ENCODE measurements around the gene MPC1.
"Not testable (repeated sequence)": the region's sequence is repeated elsewhere in the genome, so short reads cannot be mapped to it uniquely, and the experiment has no call there.

Gene MPC1

DNA sequence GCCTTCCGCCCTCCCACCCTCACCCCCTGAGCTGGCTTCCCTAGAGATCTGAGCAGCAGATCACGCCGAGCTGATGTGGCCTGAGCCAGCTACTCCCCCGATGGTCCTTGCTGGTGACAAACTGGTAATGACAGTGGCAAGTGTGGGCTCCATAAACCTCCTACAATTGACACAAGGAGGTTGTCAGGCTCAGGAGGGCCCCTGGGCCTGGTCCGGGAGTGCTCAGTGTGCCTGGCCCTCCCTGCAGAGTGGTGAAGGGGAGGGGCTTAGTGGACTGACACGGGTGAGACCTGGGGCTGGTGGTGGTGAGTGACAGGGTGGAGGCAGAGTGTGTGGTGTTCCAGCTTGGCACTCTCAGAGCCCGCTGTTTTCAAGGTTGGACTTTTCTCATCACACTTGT, 22.6 kb upstream of the MPC1 start:
- no peak for DNase-seq

DNA sequence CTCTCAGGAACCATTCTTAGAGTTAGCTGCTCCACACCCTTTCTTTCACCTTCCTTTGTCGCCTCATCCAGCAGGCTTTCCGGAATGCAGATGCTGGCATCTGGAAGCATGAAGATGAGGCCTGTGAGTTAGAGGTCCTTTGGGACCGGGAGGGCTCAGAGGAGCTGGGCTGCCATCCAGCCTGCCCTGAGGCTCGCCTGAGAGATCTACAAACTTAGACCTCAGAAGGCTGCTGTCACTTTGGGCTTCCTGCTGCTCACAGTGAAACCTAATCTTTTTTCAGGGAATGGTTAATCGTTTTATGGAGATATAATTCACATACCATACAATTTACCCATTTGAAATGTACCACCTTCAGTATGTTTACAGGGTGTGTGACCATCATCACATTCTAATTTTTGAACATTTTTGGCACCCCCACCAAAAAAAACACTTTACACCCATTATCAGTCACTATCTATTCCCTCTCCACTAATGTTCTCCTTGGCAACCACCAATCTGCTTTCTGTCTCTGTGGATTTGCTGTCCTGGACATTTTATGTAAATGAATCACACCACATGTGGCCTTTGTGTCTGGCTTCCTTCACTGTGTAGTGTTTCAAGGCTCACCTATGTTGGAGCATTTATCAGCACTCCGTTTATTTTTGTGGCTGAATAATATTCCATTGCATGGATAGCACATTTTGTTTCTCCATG, 20.0 kb upstream of the MPC1 start:
- peak; percentile 26 for DNase-seq

DNA sequence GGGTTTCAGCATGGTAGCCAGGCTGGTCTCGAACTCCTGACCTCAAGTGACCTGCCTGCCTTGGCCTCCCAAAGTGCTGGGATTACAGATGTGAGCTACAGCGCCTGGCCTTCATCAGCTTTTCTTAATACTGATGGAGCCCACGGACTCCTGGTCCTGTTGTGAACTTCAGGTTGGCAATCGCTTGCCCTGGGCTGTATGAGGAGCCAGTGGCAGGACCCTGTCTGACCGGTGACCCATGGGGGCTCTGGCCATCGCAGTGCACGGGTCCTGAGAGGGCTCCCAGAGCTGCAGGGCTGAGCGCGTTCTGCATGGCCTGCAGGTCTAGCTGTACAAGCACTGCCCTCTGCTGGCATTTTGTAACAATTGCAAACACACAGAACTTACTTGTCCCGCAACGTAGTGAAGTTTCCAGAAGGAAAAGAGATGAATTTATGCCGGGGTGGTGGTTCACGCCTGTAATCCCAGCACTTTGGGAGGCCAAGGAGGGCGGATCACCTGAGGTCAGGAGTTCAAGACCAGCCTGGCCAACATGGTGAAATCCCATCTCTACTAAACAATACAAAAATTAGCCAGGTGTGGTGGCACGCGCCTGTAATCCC, 18.0 kb upstream of the MPC1 start:
- peak; percentile 59 for DNase-seq

DNA sequence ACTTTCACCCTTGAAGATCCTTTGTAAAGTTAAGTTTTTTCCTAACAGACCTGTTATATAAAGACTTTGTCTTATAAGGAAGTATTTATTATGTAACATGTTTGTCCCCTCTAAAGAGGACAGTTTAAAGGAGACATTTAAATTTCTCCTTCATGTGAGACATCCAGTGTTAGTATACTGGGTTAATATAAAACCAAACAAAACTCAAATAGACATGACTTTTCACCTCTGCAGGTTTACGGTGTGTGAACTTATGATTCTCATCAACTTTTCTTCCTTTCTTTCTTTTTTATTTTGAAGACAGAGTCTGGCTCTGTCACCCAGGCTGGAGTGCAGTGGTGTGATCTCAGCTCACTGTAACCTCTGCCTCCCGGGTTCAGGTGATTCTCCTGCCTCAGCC, 17.4 kb upstream of the MPC1 start:
- no peak for DNase-seq

DNA sequence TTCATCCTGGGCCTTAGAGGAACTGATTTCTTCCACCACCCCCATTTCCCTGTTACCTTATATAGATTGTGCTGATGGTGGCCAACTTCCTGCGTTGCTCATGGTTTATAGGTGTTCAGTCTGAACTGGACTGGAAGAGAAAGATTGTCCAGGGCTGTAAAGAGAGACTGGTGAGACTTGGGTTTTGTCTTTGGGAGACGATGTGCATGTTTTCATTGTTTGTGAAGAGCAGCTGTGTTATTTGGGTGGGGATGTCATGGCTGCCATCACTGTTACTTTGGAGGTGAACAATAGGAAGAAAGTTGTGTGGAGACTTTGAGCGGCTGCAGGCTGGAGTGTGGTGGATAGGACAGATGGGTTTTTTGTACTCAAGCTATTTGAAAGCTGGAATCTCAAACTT, 15.6 kb upstream of the MPC1 start:
- no peak for DNase-seq

DNA sequence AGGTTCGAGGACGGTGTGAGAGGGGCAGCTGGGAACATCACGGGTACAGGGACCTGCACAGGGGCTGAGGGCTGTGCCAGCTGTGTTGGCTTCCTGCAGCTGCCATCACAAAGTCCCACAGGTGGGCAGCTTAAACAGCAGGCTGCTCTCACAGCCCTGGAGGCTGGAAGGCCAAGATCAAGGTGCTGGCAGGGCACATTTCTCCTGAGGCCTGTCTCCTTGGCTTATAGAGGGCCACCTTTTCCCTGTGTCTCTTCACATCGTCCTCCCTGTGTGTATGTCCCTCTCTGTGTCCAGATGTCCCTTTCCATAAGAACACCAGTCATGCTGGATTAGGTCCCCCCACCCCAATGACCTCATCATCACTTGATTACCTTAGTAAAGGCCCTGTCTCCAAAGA, 15.1 kb upstream of the MPC1 start:
- DNase-seq: no peak

DNA sequence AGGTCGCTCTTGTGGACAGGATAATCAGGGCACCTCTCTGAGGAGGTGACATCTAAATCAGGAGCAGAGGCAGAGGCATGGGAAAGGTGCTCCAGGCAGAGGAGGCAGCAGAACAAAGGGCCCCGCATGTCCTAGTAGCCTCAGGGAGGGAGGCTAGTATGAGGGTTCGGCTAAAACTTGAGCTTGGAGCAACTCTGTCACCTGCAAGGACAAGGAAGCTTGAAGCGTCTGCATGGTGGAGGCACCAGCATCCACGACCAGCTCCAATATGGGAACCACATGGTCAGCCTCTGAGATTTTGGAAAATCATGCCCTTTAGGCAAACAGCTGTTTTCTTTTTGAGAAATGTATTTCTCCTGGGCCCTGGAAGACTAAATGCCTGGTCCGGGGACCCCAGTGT, 13.0 kb upstream of the MPC1 start:
- no peak for DNase-seq

DNA sequence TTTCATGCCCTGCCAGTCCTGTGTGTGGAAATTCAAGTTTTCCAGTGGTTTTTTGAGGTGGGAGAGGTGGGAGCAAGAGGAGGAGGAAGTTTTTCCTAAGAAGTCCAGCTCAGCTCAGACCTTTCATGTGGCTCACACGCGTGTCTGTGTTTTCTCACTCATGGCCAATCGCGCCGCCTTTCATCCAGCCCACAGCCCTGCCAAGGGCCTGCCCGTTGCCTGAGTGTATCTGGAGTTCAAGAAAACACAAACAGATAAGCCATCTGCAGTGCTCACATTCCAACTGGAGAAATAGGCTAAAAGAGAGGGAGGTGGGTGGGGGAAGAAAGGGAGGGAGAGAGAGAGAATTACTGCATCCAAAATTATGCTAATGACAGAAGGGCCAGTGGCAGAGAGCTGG, 12.6 kb upstream of the MPC1 start:
- DNase-seq: no peak

DNA sequence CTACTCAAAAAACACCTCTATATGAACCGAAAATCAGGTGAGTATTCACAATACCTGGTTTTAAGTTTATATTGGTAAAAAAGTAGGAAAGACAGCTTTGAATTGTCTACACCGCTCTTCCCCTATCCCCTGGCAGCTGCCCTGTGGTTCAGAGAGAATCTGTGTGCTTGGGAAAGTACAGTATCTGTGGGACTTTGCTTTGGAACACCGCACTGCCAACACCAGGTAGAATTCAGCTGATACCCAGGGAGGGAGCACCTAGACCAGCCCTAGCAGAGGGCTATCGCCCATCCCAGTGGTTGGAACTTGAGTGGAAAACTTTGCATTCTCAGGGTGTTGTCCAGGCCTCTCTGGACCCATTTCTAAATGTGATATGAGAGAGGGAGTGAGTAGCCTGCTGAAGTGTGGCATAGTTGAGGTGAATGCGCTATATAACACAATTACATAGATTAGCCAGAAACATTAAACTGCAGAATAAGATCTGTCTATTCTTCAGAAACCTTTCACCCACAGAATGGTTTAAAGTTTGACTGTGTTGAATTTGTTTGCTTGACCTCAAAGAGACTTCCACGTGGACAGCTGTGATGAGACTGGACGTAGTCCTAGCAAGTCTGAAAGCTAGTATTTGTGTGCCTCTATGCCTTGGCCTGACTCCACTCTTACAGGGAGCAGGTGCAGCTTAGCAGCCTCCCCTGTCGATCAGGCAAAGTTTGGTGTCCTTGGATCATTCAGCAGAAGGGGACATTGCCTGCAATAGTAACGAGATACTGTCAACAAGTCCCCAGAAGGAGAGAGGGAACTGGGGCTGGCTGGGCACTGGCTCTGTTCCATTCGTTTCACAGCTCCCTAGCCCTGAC, 11.5 kb upstream of the MPC1 start:
- no peak for DNase-seq

DNA sequence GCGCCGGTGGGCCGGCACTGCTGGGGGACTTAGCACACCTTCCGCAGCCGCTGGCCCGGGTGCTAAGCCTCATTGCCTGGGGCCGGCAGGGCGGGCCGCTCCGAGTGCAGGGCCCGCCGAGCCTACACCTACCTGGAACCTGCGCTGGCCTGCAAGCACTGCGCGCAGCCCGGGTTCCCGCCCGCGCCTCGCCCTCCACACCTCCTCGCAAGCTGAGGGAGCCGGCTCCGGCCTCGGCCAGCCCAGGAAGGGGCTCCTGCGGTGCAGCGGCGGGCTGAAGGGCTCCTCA, 10.7 kb upstream of the MPC1 start:
- DNase-seq: no peak

DNA sequence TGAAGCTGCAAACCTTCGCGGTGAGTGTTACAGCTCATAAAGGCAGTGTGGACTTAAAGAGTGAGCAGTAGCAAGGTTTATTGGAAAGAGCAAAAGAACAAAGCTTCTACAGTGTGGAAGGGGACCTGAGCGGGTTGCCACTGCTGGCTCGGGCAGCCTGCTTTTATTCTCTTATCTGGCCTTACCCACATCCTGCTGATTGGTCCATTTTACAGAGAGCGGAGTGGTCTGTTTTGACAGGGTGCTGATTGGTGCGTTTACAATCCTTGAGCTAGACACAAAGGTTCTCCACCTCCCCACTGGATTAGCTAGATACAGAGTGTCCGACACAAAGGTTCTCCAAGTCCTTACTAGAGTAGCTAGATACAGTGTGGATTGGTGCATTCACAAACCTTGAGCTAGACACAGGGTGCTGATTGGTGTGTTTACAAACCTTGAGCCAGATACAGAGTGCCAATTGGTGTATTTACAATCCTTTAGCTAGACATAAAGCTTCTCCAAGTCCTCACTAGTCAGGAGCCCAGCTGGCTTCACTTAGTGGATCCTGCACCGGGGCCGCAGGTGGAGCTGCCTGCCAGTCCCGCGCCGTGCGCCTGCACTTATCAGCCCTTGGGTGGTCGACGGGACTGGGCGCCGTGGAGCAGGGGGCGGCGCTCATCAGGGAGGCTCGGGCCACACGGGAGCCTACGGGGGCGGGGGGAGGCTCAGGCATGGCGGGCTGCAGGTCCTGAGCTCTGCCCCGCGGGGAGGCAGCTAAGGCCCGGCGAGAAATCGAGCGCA, 10.2 kb upstream of the MPC1 start:
- DNase-seq: not testable (repeated sequence)

DNA sequence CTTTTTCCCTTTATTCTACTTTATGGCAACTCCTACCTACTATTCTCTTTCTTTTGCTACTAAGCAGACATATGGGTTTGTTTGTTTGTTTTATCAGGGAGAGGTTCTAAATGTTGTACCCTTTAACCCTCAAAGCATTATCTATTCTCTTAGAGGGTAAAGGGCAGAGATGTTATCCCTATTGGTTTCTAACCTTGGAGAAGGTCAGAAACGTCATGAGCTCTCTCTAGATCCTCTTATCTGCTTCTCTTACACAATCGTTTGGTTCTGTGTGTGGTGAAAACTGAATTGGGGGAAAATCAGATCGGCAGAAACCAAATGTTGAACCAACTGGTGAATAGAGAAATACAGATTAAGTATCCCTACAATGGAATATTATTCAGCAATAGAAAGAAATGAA, 6.4 kb upstream of the MPC1 start:
- no peak for DNase-seq

DNA sequence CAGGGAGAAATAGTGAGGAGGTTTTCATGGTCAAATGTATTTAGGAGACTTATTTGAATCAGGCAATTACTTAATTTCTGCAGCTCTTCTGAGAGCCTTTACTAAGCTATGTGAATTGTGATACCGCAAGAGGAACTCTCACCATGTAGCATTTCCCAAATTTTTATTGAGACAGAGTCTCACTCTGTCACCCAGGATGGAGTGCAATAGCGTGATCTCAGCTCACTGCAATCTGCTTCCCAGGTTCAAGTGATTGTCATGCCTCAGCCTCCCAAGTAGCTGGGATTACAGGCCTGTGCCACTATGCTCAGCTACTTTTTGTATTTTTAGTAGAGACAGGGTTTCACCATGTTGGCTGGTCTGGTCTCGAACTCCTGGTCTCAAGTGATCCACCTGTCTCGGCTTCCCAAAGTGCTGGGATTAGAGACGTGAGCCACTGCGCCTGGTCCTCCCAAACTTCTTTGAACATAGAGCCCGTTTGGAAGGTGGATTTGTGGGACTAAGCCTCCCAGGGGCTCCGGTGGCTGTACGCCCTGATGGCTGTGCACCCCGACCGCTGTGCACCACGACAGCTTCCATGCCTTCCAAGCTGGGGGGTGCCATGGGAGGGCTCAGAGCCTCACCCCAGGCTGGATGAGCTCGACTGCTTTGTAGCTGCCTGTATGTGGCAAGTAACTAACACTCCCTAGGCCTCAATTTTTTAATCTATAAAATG, 5.7 kb upstream of the MPC1 start:
- DNase-seq: no peak

DNA sequence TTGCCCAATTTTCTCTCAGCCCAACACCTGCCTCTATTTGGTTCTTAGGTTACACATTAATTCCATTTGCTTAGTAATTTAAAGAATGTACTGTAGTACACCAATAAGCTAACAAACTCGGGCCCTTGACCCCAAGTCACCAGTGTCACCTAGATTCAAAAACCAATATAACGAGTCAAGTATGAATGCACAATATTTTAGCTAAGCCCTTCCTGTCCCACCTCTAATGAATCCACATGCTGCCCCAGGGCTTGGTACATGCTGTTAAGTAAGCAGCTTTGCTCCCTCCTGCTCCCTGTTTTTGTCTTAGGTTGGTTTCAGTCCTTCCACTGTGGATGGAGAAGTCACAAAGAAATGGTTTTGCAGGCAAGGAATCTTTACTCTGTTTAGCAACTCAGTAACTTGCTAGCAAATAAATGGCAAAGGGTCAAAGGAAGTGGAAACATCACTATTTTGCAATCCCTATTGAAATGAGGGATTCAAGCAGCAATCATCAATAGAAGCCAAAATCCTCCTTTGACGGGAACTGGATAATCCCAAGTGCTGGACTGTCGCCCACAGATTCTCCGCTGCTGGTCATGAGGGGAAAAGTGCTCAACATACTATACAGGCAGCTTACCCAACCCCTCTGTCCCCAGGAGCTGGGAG, 5.0 kb upstream of the MPC1 start:
- DNase-seq: no peak

DNA sequence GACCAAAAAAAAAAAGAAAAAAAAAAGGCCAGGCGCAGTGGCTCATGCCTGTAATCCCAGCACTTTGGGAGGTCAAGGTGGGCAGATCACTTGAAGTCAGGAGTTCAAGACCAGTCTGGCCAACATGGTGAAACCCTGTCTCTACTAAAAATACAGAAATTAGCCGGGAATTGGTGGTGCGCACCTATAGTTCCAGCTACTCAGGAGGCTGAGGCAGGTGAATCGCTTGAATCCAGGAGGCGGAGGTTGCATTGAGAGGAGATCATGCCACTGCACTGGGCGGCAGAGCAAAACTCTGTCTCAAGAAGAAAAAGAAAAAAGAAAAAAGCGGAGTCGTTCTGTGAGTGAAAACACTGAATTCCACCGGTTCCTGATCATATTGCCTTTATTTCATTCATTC, 4.4 kb upstream of the MPC1 start:
- DNase-seq: not testable (repeated sequence)

DNA sequence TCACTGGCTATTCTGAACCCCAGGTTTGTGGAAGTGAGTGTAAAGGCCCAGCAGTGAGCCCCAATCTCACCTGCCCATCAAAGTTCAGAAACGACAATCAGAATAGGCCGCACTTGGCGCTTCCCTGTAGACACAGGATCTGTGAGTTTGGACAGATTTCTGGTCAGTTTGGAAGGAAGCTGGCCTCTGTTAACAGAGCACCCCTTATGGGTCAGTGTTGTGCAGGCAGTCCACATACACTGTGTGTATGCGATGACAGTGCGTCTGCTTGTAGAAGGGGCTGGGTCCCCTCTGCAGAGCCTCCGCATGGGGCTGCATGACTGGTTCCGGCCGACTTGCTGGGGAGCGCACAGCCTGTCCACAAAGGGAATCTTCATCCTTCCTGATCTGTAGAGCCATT, 3.4 kb upstream of the MPC1 start:
- DNase-seq: no peak

DNA sequence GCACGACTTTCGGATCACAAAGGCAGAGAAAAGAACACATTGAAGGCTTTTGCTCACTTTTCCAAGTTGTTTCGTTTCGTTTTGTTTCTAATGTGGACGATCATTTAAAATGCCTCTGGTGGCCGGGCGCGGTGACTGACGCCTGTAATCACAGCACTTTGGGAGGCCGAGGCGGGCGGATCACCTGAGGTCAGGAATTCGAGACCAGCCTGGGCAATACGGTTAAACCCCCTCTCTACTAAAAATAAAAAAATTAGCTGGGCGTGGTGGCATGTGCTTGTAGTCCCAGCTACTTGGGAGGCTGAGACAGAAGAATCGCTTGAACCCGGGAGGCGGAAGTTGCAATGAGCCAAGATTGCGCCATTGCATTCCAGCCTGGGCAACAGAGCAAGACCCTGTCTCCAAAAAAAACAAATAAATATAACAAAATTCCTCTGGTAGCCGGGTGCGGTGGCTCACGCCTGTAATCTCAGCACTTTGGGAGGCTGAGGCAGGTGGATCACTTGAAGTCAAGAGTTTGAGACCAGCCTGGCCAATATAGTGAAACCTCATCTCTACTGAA, 1.1 kb upstream of the MPC1 start:
- not testable (repeated sequence) for DNase-seq

DNA sequence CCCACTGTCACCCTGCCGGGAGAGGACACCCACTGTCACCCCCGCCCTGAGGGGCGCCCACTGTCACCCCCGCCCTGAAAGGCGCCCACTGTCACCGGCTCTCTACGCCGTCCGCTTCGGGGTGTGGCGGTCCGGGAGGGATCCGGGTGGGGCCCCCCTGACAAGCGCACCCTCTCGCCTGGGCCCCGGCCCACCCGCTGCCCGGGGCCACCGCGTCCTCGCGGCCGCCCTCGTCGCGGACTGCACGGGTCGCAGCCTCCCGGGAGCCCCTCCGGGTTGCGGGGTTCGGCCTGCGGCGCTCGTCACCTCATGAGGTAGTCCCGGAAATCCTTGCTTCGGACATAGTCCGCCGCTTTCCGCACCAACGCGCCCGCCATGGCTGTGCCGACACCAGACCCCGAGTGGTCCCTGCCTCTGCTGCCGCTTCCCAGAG, 224 bp downstream of the MPC1 start:
- no peak for DNase-seq

DNA sequence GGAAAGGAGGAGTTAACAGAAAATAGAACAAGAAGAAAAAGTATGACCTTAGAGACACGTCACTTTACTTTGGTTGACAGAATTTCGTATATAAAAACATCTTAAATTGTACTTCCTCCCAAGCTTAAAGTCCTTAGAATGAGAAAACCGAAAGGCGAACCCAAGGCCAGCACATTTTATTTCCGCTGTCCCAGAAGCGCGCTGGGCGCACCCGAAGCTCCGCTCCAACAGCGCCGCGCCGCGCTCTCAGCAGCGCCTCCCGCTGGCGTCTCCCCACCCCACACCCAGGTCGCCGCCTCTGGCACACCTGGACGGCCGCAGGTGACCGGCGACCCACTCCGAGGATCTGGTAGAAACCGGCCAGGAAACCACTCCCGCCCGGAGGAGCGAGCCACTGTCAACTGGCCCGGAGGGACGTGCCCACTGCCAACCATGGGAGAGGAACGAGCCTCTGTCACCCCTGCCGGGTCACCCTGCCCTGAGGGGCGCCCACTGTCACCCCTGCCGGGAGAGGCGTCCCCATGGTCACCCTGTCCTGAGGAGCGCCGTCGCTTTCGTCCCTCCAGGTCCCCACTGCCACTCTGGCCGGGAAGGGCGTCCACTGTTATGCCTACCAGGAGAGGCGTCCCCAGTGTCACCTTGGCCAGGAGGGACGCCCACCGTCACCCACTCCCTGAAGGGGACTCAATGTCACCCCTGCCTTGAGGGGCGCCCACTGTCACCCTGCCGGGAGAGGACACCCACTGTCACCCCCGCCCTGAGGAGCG, 824 bp downstream of the MPC1 start:
- peak; percentile 46 for DNase-seq

DNA sequence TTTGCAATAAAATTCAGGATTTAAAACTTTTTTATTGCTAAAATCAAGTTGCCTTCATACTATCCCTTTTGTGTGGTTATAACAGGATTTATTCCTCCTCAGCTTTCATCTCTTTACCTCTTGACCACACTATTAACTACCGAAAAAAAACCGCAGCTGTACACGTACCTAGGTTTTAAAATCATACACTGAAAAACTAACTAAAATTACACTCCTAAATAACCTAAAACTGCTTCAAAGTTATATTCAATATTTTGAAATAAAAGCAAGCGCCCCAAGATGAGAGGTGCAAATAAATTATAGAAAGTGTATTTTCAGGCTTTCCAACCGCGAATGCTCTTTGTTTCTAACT, 1.4 kb downstream of the MPC1 start:
- DNase-seq: no peak

DNA sequence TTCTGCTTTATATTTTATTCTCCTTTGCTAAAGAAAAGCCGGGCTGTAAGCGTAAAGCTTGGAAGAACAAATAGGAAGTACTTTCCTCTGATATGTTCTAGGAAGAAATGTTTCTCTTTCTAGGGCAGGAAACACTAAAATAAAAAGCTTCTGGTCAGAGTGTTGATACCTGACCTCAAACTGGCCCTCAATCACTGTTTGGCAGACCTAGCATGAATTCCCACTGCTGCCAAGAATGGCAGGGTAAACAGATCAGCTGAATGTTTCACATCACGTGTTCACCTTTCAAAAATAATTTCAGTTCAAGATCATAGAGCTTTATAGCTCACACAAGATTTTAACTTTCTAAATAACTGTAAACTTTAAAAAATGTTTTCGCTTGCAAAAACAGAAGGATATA, 2.9 kb downstream of the MPC1 start:
- no peak for DNase-seq

Measured in EL (cell line).